Measurements from ENCODE around the gene GREB1.

Gene GREB1

GRCh38 chr2:11597538-11598225 is 63.8 kb downstream of the GREB1 start:
- no peak overlapping the region for H3K4me3 ChIP-seq
- DNase-seq = no peak
- intact Hi-C loops (cut with DNase I; ENCODE audit: low total_unique reads) = no loop called here
- no peak overlapping the region for H3K27ac ChIP-seq
- peaks cover 0 to 4% (median 0%) of the 10 kb centered on the region in 3 donors for H3K36me3 ChIP-seq
- no peaks in the 10 kb centered on the region for H3K4me1 ChIP-seq
- no peak for TF ChIP-seq CTCF (IDR thresholded peaks at IDR 0.05)
- no peaks in the 10 kb centered on the region for H3K27me3 ChIP-seq
- no peaks in the 10 kb centered on the region for H3K9me3 ChIP-seq

GRCh38 chr2:11598228-11598731 is 64.4 kb downstream of the GREB1 start:
- intact Hi-C loops (cut with DNase I; ENCODE audit: low total_unique reads) = no loop called here
- no peak for TF ChIP-seq CTCF (IDR thresholded peaks at IDR 0.05)
- no peak overlapping the region for H3K4me3 ChIP-seq
- H3K27me3 ChIP-seq = no peaks in the 10 kb centered on the region
- H3K4me1 ChIP-seq = no peaks in the 10 kb centered on the region
- no peak overlapping the region for H3K27ac ChIP-seq
- DNase-seq = no peak
- H3K36me3 ChIP-seq = peaks cover 0 to 4% (median 0%) of the 10 kb centered on the region in 3 donors
- no peaks in the 10 kb centered on the region for H3K9me3 ChIP-seq

GRCh38 chr2:11602563-11603204 is 68.8 kb downstream of the GREB1 start:
- intact Hi-C loops (cut with DNase I; ENCODE audit: low total_unique reads) = no loop called here
- DNase-seq = no peak
- no peak overlapping the region for H3K4me3 ChIP-seq
- H3K9me3 ChIP-seq = no peaks in the 10 kb centered on the region
- no peak for TF ChIP-seq CTCF (IDR thresholded peaks at IDR 0.05)
- H3K27ac ChIP-seq = no peak overlapping the region
- H3K4me1 ChIP-seq = no peaks in the 10 kb centered on the region
- H3K36me3 ChIP-seq = peaks cover 0 to 4% (median 0%) of the 10 kb centered on the region in 3 donors
- H3K27me3 ChIP-seq = no peaks in the 10 kb centered on the region

GRCh38 chr2:11610624-11611242 is 76.9 kb downstream of the GREB1 start:
- no peaks in the 10 kb centered on the region for H3K9me3 ChIP-seq
- peaks cover 0 to 16% (median 0%) of the 10 kb centered on the region in 3 donors for H3K36me3 ChIP-seq
- intact Hi-C loops (cut with DNase I; ENCODE audit: low total_unique reads) = no loop called here
- no peaks in the 10 kb centered on the region for H3K27me3 ChIP-seq
- H3K4me3 ChIP-seq = no peak overlapping the region
- DNase-seq = no peak
- no peaks in the 10 kb centered on the region for H3K4me1 ChIP-seq
- TF ChIP-seq CTCF (IDR thresholded peaks at IDR 0.05) = no peak
- H3K27ac ChIP-seq = no peak overlapping the region

GRCh38 chr2:11611251-11611650 is 77.4 kb downstream of the GREB1 start:
- peaks cover 0 to 16% (median 0%) of the 10 kb centered on the region in 3 donors for H3K36me3 ChIP-seq
- no peaks in the 10 kb centered on the region for H3K27me3 ChIP-seq
- no peaks in the 10 kb centered on the region for H3K9me3 ChIP-seq
- H3K4me3 ChIP-seq = no peak overlapping the region
- no peaks in the 10 kb centered on the region for H3K4me1 ChIP-seq
- DNase-seq = no peak
- TF ChIP-seq CTCF (IDR thresholded peaks at IDR 0.05) = no peak
- intact Hi-C loops (cut with DNase I; ENCODE audit: low total_unique reads) = no loop called here
- H3K27ac ChIP-seq = no peak overlapping the region
